ENCODE results near the gene ACBD4. TPM values are rescaled to one million over a fixed set of nuclear protein-coding genes. Genes with fewer than 3 reads are reported as not detected.

The ACBD4 gene
- total and polyA plus RNA-seq, 2 of the 13 experiments (the other 11 are each of a cell fraction or from before 2014, with no cell fraction given), result 16.1 to 26.9 TPM

- TF ChIP-seq ZNF777 (CRISPR knock-in tag; IDR thresholded peaks at IDR 0.05) (peak; percentile 14; the same call in 1 of the 2 replicates), AHDC1 (CRISPR knock-in tag; IDR thresholded peaks at IDR 0.05; ENCODE audit: borderline replicate concordance) (no peak; the same call in 1 of the 2 replicates), FOSL2 (CRISPR knock-in tag; IDR thresholded peaks at IDR 0.05) (peak; percentile 60; the same call in 1 of the 2 replicates), SOX13 (IDR thresholded peaks at IDR 0.05) (peak; percentile 85), SOX13 (CRISPR knock-in tag; conservative IDR thresholded peaks at IDR 0.05 in 1 of 2, IDR thresholded peaks at IDR 0.05 in 1 of 2) (peak; percentile 57 to 100), ZNF772 (CRISPR knock-in tag; IDR thresholded peaks at IDR 0.05) (0 out of 2 replicates have a peak, but pooled peaks have one; percentile 70), FOXK2 (IDR thresholded peaks at IDR 0.05) (0 out of 2 replicates have a peak, but pooled peaks have one; percentile 4), ZNF34 (CRISPR knock-in tag; IDR thresholded peaks at IDR 0.05; ENCODE audit: borderline replicate concordance) (peak; percentile 56; the same call in 1 of the 2 replicates), YY1 (IDR thresholded peaks at IDR 0.05; ENCODE audit: insufficient read depth, insufficient replicate concordance, low read depth, low read length) (peak; percentile 77), REXO4 (CRISPR knock-in tag; IDR thresholded peaks at IDR 0.05; ENCODE audit: borderline replicate concordance) (0 out of 2 replicates have a peak, but pooled peaks have one; percentile 11), HNRNPK (IDR thresholded peaks at IDR 0.05; ENCODE audit: low read depth, low read length, poor library complexity, severe bottlenecking) (peak; percentile 98), TRIM24 (CRISPR knock-in tag; IDR thresholded peaks at IDR 0.05) (no peak), SCMH1 (CRISPR knock-in tag; IDR thresholded peaks at IDR 0.05; ENCODE audit: borderline replicate concordance) (no peak), SALL2 (CRISPR knock-in tag; IDR thresholded peaks at IDR 0.05) (peak; percentile 88; the same call in 1 of the 2 replicates), ZNF280D (CRISPR knock-in tag; IDR thresholded peaks at IDR 0.05) (peak; percentile 30; the same call in 1 of the 2 replicates), RAD21 (CRISPR knock-in tag; IDR thresholded peaks at IDR 0.05) (peak; percentile 84), ZNF75D (CRISPR knock-in tag; IDR thresholded peaks at IDR 0.05; ENCODE audit: borderline replicate concordance) (0 out of 2 replicates have a peak, but pooled peaks have one; percentile 54), ZNF335 (CRISPR knock-in tag; IDR thresholded peaks at IDR 0.05) (peak; percentile 71; the same call in 1 of the 2 replicates)
- TF ChIP-seq, protein P1, sequence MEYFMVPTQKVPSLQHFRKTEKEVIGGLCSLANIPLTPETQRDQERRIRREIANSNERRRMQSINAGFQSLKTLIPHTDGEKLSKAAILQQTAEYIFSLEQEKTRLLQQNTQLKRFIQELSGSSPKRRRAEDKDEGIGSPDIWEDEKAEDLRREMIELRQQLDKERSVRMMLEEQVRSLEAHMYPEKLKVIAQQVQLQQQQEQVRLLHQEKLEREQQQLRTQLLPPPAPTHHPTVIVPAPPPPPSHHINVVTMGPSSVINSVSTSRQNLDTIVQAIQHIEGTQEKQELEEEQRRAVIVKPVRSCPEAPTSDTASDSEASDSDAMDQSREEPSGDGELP (IDR thresholded peaks at IDR 0.05; ENCODE audit: borderline replicate concordance, low read depth), result peak; percentile 45; the same call in 1 of the 2 replicates
These were observed 12.9 kb downstream of the ACBD4 start, which contains the start of gene HEXIM1 (continued) for GRCh38 chr17:45148183-45149036.
